IPS-15b (cell line): ENCODE results near the gene GPATCH8.

Experiments
- H3K27me3 ChIP-seq: one replicate; pipeline ENCODE4 v1.6.1; 2013; ENCODE audit warnings: low read length; ENCODE audit not compliant: control insufficient read depth, insufficient read depth
- H3K36me3 ChIP-seq: one replicate; pipeline ENCODE4 v1.6.1; 2013; ENCODE audit warnings: low read length; ENCODE audit not compliant: control insufficient read depth, insufficient read depth
- H3K4me1 ChIP-seq: one replicate; pipeline ENCODE4 v1.6.1; 2013; ENCODE audit warnings: mild to moderate bottlenecking, low read length; ENCODE audit not compliant: control insufficient read depth, insufficient read depth
- H3K4me3 ChIP-seq: one replicate; pipeline ENCODE4 v1.5.1; 2013; ENCODE audit warnings: low read depth, low read length
- H3K9ac ChIP-seq: one replicate; pipeline ENCODE4 v1.6.1; 2013; ENCODE audit warnings: low read depth, mild to moderate bottlenecking, low read length
- H3K9me3 ChIP-seq: one replicate; pipeline ENCODE4 v1.6.1; 2013; ENCODE audit warnings: mild to moderate bottlenecking, low read length; ENCODE audit not compliant: control insufficient read depth, insufficient read depth

The GPATCH8 gene

DNA sequence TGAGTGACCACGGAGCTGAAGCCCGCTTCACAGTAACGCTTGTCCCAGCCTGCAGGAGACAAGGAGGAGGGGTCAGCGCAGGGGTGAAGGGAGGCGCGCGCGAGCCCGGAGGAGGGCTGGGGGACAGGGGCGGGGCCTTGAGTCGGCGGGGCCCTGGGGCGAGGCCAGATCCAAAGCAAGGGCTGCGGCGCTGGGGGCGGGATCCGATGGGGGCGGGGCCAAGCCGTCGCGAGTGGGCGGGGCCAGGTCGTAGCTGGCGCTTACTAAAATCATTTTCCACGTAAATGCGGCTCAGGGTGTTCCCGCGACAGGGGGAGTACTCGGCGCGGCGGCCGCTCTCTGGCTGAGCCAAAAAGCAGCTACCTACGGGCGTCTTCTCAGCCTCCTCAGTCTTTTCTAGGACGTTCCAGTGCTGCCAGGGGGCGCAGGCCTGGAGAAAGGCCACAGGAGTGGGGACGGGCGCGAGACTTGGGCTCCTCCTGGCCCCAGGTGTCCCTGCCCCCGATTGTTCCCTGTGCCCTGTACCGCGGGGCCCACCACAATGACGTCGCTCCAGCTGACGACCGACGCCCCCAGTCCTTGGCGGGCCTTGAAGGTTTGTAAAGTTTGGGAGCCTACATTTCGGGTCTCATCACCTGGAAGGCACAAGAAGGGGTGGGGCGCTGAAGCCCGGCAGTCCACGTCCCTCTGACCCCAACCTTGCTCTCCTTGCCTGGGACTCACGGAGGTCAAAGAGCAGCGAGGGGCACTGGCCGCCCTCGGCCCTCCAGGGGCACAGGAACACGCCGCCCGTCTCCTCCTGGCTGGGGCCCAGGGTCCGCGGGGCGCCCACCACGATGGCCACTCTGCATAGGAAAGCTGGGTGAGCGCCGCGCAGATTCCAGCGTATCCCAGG lies 117.7 kb downstream of the GPATCH8 start:
- Histone ChIP-seq H3K4me3 (peak overlapping the region; percentile 70), H3K9ac (peak overlapping the region; percentile 54), H3K36me3 (no peaks in the 10 kb centered on the region), H3K27me3 (peaks cover 39% of the 10 kb centered on the region), H3K4me1 (peaks cover 2% of the 10 kb centered on the region), H3K9me3 (no peaks in the 10 kb centered on the region)

DNA sequence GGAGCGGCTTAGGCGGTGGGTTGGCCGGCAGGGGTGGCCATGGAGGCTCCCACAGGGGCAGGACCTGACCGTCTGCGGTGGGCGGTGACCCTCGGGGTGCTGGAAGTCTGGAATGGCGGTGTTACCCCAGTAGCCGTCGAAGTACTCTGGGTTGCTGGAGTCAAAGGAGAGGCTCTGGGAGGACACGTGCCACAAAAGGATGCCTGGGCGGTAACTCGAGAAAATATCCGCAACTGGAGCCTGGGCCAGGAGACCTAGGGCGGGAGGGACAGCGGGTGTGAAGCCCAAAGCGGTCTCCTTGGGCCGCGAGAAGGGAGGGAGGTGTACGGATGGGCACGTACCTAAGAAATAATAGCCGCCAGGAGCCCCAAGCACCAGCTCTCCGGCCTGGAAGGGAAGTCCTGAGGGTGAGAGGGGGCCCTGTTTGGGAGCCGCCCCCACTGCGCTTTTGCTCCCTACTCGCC lies 118.4 kb downstream of the GPATCH8 start:
- H3K27me3 ChIP-seq, result peaks cover 39% of the 10 kb centered on the region
- peaks cover 2% of the 10 kb centered on the region for H3K4me1 ChIP-seq
- H3K4me3 ChIP-seq, result peak overlapping the region; percentile 50
- H3K9ac ChIP-seq, result peak overlapping the region; percentile 65
- no peaks in the 10 kb centered on the region for H3K36me3 ChIP-seq
- no peaks in the 10 kb centered on the region for H3K9me3 ChIP-seq

DNA sequence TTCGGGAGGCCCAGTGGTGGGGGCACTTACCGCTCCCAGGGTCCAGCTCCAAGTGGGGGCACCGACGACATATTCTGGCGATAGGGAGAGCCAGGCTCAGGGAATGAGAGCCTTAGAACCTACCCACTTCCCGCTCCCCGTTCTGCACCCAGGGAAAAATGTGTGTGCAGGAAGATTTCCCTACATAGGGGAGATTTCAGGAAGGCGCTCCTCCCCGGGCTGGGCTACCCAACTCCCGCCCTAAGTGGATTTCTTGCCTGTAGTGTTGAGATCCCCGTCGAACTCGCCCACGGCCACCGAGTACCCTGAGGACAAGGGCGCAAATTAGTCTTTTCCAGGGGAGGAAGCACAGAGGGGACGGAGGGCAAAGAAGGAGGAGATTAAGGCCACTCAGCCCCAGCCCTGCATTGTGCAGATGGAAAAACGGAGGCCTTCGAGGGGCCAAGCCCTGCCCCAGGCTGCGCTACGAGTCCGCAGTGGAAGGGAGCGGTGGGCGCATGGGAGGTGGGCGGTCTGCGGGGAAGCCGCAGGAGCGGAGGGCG lies 118.9 kb downstream of the GPATCH8 start:
- peak overlapping the region; percentile 50 for H3K4me3 ChIP-seq
- H3K9me3 ChIP-seq, result no peaks in the 10 kb centered on the region
- peak overlapping the region; percentile 65 for H3K9ac ChIP-seq
- H3K4me1 ChIP-seq, result peaks cover 2% of the 10 kb centered on the region
- H3K36me3 ChIP-seq, result no peaks in the 10 kb centered on the region
- peaks cover 39% of the 10 kb centered on the region for H3K27me3 ChIP-seq

DNA sequence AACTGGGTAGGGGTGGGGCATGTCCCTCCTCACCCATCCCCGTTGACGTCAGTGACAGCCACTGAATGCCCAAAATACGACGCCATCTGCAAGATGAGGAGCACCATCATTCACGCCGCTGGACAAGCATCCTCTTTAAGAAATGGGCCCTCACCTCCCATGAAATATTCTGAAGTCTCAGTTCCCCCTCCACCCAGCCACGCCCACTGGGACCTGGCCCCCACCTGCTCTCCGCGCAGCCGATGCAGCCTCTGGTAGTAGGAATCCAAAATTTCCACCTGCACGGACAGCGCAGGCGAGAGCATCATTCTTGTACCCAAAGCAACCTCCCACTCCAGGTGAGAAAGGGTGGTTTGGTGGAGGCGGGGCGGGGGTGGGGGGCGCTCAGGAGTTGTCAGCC lies 119.3 kb downstream of the GPATCH8 start:
- Histone ChIP-seq H3K4me1 (peaks cover 2% of the 10 kb centered on the region), H3K27me3 (peaks cover 39% of the 10 kb centered on the region), H3K9me3 (no peaks in the 10 kb centered on the region), H3K4me3 (no peak overlapping the region), H3K36me3 (no peaks in the 10 kb centered on the region), H3K9ac (no peak overlapping the region)

DNA sequence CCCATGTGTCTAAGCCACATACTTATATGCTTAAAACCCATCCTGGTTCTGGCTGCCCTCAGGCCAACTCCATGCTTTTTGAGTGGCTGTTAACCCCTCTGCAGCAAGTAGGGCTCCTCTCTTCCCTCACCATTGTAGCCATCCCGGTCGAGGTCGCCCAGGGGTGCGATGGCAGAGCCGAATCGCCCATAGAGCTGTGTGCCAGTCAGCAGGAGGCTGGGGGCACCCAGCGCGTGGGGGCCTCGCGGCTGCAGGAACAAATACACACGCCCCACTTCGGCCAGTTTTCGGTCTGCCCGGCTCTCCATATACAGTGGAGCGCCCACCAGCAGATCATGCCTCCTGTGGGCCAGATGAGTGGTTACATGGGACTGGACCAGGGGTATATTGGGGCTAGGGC lies 119.8 kb downstream of the GPATCH8 start:
- Histone ChIP-seq H3K9ac (no peak overlapping the region), H3K4me1 (peaks cover 2% of the 10 kb centered on the region), H3K9me3 (no peaks in the 10 kb centered on the region), H3K4me3 (no peak overlapping the region), H3K27me3 (peaks cover 39% of the 10 kb centered on the region), H3K36me3 (no peaks in the 10 kb centered on the region)

DNA sequence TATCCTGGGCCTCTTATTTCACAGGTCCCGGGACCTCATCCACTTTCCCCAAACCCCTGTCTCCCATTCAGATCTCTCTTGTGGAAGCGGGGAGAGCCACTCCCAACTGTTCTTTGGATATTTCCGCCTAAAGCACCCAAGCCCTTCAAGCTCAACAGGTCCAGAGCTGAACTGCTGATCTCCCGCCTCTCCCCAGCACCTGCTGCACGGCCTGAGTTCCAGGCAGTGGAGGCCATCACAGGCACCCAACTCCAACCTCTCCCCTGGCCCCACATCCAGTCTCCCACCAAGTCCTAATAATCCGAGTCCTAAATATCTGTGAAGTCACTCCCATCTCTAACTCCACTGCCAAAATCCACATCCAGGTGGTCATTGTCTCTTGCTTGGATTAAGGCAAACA lies 120.3 kb downstream of the GPATCH8 start:
- Histone ChIP-seq H3K4me1 (peaks cover 2% of the 10 kb centered on the region), H3K27me3 (peaks cover 39% of the 10 kb centered on the region), H3K36me3 (no peaks in the 10 kb centered on the region), H3K4me3 (no peak overlapping the region), H3K9me3 (no peaks in the 10 kb centered on the region), H3K9ac (no peak overlapping the region)

DNA sequence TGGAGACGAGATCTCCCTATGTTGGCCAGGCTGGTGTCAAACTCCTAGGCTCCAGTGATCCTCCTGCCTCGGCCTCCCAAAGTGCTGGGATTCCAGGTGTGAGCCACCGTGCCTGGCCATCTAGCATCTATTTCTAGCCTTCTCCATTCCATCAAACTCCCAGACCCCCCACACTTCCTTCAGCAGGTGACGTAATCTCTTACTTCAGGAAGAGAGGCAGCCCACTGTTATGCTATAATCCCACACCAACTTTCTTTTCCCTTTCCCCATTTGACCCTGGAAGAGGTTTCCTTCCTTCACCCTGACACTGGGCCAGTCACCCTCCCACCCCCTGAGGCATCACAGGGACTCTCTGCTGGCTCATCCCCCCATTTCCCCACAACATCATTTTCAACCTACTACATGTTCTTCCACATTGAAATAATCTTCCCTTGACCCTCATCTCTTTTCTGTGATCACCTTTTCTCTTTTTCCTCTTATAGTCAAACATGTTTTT lies 121.3 kb downstream of the GPATCH8 start:
- H3K9me3 ChIP-seq, result no peaks in the 10 kb centered on the region
- peaks cover 38% of the 10 kb centered on the region for H3K27me3 ChIP-seq
- H3K9ac ChIP-seq, result no peak overlapping the region
- H3K36me3 ChIP-seq, result no peaks in the 10 kb centered on the region
- H3K4me1 ChIP-seq, result peaks cover 2% of the 10 kb centered on the region
- H3K4me3 ChIP-seq, result no peak overlapping the region

DNA sequence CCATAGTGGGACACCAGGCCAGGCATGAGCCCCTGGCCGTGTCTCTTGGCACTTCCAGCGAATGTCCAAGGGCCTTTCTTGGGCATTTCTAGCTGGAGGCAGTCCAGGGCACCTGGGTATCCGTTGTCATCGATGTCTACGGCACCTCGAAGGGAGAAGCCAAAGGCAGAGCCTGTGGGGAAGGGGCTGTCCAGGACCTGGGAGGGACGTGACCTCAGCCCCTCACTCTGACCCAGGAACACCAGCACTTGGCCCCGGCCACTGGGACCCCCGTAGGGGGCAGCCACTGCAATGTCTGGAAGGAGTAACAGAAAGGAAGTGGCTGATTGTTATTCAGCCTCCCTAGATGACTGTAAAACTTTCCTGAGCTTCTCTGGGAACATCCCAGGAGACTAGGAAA lies 122.4 kb downstream of the GPATCH8 start:
- Histone ChIP-seq H3K36me3 (no peaks in the 10 kb centered on the region), H3K9ac (no peak overlapping the region), H3K9me3 (no peaks in the 10 kb centered on the region), H3K4me1 (peaks cover 2% of the 10 kb centered on the region), H3K27me3 (peaks cover 27% of the 10 kb centered on the region), H3K4me3 (no peak overlapping the region)

DNA sequence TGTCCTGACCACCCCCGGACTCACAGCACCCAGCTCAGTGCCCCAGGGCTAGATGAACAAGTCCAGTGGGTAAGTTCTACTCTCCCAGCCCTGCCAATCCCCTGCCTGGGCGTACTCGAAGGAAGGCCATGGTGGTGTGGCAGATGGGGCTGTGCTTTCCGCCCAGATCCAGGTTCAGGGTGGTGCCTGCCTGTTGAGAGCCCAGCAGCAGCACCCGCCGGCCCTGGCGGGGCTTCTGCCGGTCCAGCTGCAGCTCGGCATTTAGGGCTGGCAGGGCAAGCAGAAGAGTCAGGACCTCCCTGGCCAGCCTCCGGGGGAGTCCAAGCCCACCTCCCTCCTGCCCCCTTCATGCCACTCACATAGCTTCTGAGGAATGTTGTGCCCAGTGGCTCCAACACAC lies 123.3 kb downstream of the GPATCH8 start:
- H3K4me1 ChIP-seq, result peaks cover 2% of the 10 kb centered on the region
- no peak overlapping the region for H3K4me3 ChIP-seq
- no peaks in the 10 kb centered on the region for H3K36me3 ChIP-seq
- H3K9ac ChIP-seq, result no peak overlapping the region
- H3K9me3 ChIP-seq, result no peaks in the 10 kb centered on the region
- peaks cover 23% of the 10 kb centered on the region for H3K27me3 ChIP-seq

DNA sequence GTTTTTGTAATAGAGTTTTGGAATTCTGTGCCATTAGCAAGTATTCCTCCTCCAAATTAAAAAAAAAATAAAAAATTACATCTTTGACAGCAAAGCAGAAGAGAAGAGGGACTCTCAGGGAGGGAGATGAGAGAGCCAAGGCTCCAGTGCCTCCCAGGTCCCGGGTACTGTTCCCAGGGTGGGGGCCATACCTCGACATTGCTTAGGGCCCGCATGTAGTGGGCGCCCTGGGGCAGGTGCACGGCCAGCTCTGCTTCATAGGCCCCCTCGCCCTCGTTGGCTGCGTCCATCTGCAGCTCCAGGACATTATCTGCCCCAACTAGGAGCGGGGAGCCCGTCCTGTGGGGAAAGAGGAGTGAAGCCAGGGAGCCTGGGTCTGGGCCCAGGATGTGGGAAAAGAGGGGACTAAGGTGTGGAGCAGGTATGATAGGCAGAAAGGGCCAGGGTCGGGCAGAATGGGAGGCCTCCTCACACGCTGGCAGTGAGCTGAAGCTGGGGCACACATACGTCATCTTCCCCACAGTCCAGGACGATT lies 125.0 kb downstream of the GPATCH8 start:
- H3K9ac ChIP-seq, result no peak overlapping the region
- peaks cover 8% of the 10 kb centered on the region for H3K27me3 ChIP-seq
- no peaks in the 10 kb centered on the region for H3K4me1 ChIP-seq
- no peaks in the 10 kb centered on the region for H3K9me3 ChIP-seq
- no peaks in the 10 kb centered on the region for H3K36me3 ChIP-seq
- H3K4me3 ChIP-seq, result no peak overlapping the region

DNA sequence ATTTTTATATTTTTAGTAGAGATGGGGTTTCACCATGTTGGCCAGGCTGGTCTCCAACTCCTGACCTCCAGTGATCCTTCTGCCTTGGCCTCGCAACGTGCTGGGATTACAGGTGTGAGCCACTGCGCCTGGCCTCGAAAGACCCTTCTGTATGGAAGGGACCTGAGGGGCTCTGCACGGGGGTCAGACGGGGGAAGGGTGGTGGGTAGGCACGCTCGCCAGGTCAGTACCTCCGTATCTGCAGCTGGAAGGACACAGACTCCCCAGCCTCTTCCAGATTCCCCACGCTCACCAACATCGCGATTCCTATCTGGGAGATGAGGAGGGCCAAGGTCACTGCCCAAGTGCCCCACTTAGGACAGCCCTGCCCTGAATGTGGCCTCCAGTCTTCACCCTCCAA lies 126.4 kb downstream of the GPATCH8 start:
- Histone ChIP-seq H3K4me1 (no peaks in the 10 kb centered on the region), H3K9me3 (no peaks in the 10 kb centered on the region), H3K4me3 (no peak overlapping the region), H3K9ac (no peak overlapping the region), H3K36me3 (no peaks in the 10 kb centered on the region), H3K27me3 (peaks cover 2% of the 10 kb centered on the region)

DNA sequence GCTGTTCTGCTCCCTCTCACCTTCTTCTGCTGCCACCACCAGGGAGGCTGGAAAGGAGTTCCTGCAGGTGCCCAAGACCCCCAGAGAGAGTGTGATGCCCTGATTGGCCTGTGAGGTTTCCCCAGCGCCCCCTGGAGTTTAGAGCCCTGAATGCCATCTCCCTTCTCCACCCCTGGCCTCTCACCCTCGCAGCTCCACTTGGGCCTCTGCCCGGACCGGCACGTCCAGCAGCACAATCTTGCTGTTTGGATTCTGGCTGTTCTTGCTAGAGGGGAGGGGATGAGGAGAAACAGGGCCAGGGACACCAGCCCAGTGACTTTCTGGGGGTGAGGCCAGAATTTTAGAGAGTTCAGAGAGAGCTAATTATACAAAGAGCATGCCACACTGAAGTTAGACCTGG lies 127.1 kb downstream of the GPATCH8 start:
- no peak overlapping the region for H3K9ac ChIP-seq
- no peaks in the 10 kb centered on the region for H3K36me3 ChIP-seq
- no peaks in the 10 kb centered on the region for H3K4me1 ChIP-seq
- H3K4me3 ChIP-seq, result peak overlapping the region; percentile 14
- H3K27me3 ChIP-seq, result peaks cover 2% of the 10 kb centered on the region
- no peaks in the 10 kb centered on the region for H3K9me3 ChIP-seq
